Vagina (tissue), 2 donors: Measurements from ENCODE around the gene ZBTB34. TPM values are rescaled to one million over a fixed set of nuclear protein-coding genes. Genes with fewer than 3 reads are reported as not detected.
A peak's percentile ranks its signal among the peaks of the same experiment; 100 is the strongest.

Source experiments
- DNase-seq, 2 donors: peaks; one replicate each; pipeline ENCODE4 v3.0.0-alpha.2; 2017; ENCODE audit errors: extremely low spot score in 2 of 2
- H3K27ac ChIP-seq: fragments of 200-600 bp; sonication (generic); one replicate; pipeline ENCODE4 v1.5.1; 2019
- H3K27me3 ChIP-seq: fragments of 200-600 bp; sonication (generic); one replicate; pipeline ENCODE4 v1.5.1; 2019
- H3K36me3 ChIP-seq, 2 donors: fragments of 200-600 bp; sonication (generic); one replicate each; pipeline ENCODE4 v1.5.1; 2017 to 2019
- H3K4me1 ChIP-seq: fragments of 200-600 bp; sonication (generic); one replicate; pipeline ENCODE4 v1.5.1; 2019
- H3K4me3 ChIP-seq, 2 donors: fragments of 200-600 bp; sonication (generic); 1 replicate in 1 of 2; 2 replicates in 1 of 2; pipeline ENCODE4 v1.5.1; 2016 to 2019
- H3K9me3 ChIP-seq: fragments of 200-600 bp; sonication (generic); one replicate; pipeline ENCODE4 v1.5.1; 2019
- POLR2A ChIP-seq, 2 donors: fragments of 450-650 bp; IDR thresholded peaks; one replicate each; pipeline ENCODE4 v1.6.1; 2017; ENCODE audit warnings: antibody characterized with exemption in 2 of 2, mild to moderate bottlenecking in 2 of 2, moderate library complexity in 2 of 2
- POLR2AphosphoS5 ChIP-seq, 2 donors: sonication (generic); formaldehyde crosslinking; IDR thresholded peaks; one replicate each; pipeline ENCODE4 v1.9.0; 2017; ENCODE audit warnings: antibody characterized with exemption in 2 of 2, mild to moderate bottlenecking in 2 of 2, low read depth in 1 of 2; ENCODE audit not compliant: insufficient read depth in 1 of 2
- intact Hi-C: fragments of 100-400 bp; cut with DNase I; formaldehyde crosslinking; loops from one replicate; pipeline ENCODE4 v1.15.1; 2023
- total RNA-seq: library from RNA; depleted of rRNA; stranded (reverse); fragments of >200 nt; gene quantifications from one replicate; pipeline ENCODE4 v1.2.3, GENCODE V29; 2016
- TF ChIP-seq, protein P1 (sequence below), 3 experiments: fragments of 450-650 bp in 2 of 3; fragments of 200-600 bp in 1 of 3; sonication (generic) in 1 of 3; IDR thresholded peaks; one replicate each; pipeline ENCODE4 v1.5.1; 2017 to 2019; ENCODE audit warnings: antibody characterized with exemption in 3 of 3, mild to moderate bottlenecking in 2 of 3, moderate library complexity in 2 of 3

Gene ZBTB34
- total RNA-seq, 1 donor from 2014 or later: 8.6 TPM

DNA sequence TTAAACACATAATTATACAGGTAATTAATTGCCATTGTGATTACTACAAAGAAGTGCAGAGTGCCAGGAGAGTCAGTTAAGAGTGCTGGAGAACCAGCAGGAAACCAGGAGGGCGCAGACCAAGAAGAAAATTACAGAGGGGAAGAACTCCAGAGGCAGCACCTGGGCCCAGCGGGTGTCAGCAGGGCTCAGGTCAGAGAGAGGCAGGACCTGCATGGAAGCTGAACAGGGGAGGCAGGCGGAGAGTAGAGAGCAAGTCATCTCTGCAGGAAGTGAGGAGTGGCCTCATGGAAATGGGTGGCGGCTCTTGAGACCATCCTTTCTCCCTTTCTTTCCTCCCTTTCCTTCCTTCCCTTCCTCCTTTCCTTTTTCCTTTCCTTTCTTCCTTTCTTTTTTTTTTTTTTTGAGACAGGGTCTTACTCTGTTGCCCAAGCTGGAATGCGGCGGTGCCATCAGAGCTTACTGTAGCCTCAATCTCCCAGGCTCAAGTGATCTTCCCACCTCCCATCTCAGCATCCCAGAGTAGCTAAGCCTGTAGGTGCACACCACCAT, 4.0 kb upstream of the ZBTB34 start:
- H3K27ac ChIP-seq: no peak overlapping the region
- no peaks in the 10 kb centered on the region for H3K27me3 ChIP-seq
- no peaks in the 10 kb centered on the region for H3K9me3 ChIP-seq
- no peaks in the 10 kb centered on the region for H3K36me3 ChIP-seq
- DNase-seq: peak in 1 of 2 donors; percentile 49
- H3K4me1 ChIP-seq: peaks cover 12% of the 10 kb centered on the region
- intact Hi-C loops: no loop called here
- H3K4me3 ChIP-seq: no peak overlapping the region
- TF ChIP-seq POLR2A (IDR thresholded peaks at IDR 0.05): no peak
- TF ChIP-seq, protein P1, sequence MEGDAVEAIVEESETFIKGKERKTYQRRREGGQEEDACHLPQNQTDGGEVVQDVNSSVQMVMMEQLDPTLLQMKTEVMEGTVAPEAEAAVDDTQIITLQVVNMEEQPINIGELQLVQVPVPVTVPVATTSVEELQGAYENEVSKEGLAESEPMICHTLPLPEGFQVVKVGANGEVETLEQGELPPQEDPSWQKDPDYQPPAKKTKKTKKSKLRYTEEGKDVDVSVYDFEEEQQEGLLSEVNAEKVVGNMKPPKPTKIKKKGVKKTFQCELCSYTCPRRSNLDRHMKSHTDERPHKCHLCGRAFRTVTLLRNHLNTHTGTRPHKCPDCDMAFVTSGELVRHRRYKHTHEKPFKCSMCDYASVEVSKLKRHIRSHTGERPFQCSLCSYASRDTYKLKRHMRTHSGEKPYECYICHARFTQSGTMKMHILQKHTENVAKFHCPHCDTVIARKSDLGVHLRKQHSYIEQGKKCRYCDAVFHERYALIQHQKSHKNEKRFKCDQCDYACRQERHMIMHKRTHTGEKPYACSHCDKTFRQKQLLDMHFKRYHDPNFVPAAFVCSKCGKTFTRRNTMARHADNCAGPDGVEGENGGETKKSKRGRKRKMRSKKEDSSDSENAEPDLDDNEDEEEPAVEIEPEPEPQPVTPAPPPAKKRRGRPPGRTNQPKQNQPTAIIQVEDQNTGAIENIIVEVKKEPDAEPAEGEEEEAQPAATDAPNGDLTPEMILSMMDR (IDR thresholded peaks at IDR 0.05): no peak
- no peak for TF ChIP-seq POLR2AphosphoS5 (IDR thresholded peaks at IDR 0.05; ENCODE audit: insufficient read depth in 1 of 2, low read depth in 1 of 2)

DNA sequence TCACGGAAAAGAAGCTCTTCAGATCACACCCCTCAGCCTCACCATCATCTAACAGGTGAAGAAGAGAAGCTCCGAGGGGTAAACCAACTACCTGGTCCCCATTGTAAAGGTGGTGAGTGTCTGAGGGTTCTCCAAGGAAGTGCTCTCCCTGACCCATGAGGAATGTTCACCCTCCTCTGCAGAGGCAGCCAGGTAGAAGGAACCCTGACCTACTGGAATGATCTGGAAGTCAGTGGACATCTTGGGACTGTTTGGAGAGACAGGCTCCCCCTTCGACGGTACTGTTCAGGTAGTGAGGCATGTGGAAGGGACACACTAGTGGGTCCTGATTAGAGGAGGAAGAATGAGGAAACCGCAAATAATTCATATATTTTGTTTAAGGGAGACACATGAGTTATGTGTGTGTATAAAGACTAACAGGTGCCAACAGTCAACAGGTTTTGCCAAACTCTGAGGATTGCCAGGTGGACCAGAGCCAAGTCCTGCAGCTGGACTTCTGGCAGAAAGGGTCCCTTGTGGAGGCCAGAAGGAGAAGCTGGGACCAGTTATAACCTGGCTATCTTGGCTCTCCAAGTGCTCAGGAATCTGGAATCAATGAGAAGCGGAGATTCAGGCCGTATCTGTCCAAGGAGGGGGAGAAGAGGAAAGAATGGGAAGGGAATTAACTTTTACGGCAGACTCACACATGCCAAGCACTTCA, 3.0 kb upstream of the ZBTB34 start:
- DNase-seq: peak in 1 of 2 donors; percentile 91

DNA sequence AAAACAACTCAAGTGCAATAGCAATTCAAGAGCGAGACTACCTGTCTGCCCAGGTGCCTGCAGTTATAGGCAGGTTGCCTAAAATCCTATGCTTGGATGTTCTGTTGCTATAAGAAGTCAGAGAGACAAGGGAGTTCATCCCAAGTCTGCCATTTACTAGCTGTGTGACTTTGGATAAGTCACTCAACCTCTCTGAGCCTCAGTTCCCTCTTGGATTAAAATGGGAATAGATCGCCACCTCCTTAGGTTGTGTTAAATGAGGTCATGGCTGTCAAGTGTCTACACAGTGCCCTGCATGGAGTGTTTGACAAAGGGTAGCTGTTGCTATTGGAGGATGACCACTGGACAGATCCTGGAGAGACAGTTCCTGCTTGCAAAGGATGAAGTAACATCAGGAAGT, 1.3 kb upstream of the ZBTB34 start:
- TF ChIP-seq POLR2A (IDR thresholded peaks at IDR 0.05) (no peak), POLR2AphosphoS5 (IDR thresholded peaks at IDR 0.05; ENCODE audit: insufficient read depth in 1 of 2, low read depth in 1 of 2) (no peak)
- TF ChIP-seq, protein P1 (IDR thresholded peaks at IDR 0.05): no peak
- H3K27me3 ChIP-seq: no peaks in the 10 kb centered on the region
- H3K4me3 ChIP-seq: no peak overlapping the region
- H3K27ac ChIP-seq: no peak overlapping the region
- DNase-seq: peak in 1 of 2 donors; percentile 37
- peaks cover 38% of the 10 kb centered on the region for H3K4me1 ChIP-seq
- no peaks in the 10 kb centered on the region for H3K9me3 ChIP-seq
- intact Hi-C loops: no loop called here
- no peaks in the 10 kb centered on the region for H3K36me3 ChIP-seq

More for the DNA sequence above, 3.0 kb upstream of the ZBTB34 start:
- intact Hi-C loops: no loop called here
- Histone ChIP-seq H3K9me3 (no peaks in the 10 kb centered on the region), H3K27me3 (no peaks in the 10 kb centered on the region), H3K4me3 (no peak overlapping the region), H3K4me1 (peaks cover 22% of the 10 kb centered on the region), H3K36me3 (no peaks in the 10 kb centered on the region), H3K27ac (no peak overlapping the region)
- TF ChIP-seq, protein P1 (IDR thresholded peaks at IDR 0.05): no peak
- TF ChIP-seq POLR2AphosphoS5 (IDR thresholded peaks at IDR 0.05; ENCODE audit: insufficient read depth in 1 of 2, low read depth in 1 of 2) (no peak), POLR2A (IDR thresholded peaks at IDR 0.05) (no peak)

DNA sequence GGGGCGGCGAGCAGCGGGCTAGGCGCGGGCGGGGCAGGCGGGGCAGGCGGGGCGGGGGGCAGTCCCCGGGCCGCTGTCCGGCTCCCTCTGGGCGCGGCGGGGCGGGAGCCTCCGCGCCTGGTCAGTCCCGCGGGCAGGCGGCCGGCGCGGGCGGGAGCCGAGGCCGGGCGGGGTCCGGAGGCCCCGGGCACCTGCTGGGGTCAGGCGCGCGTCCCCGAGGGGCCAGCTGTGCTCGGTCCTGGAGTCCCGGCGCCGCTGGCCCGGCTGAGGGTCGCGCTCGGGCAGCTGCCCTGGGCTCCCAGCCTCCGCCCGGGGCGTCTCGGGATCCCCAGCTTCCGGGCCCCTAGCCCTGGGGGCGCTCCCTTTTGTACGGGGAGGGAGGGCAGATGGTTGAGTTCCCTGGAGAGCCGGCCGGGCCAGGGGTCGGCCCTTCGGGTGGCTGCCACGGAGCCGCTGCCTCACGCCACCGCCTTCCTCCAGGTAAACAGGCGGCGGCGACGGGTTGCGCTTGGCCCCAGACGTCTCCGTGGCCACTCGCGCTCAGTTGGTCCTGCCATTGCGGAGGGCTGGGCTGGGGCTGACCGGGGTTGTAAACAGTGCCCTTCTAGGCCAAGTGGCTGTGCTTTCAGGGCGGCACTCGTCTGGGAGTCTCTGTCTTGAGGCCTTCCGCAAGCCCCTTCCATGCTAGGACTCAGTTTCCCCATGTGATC, 473 bp downstream of the ZBTB34 start:
- H3K27ac ChIP-seq: peak overlapping the region; percentile 88
- peak overlapping the region; percentile 91 to 92 for H3K4me3 ChIP-seq
- H3K9me3 ChIP-seq: no peaks in the 10 kb centered on the region
- peaks cover 0 to 5% of the 10 kb centered on the region in 2 donors for H3K36me3 ChIP-seq
- H3K27me3 ChIP-seq: no peaks in the 10 kb centered on the region
- intact Hi-C loops: no loop called here
- TF ChIP-seq, protein P1 (IDR thresholded peaks at IDR 0.05): no peak
- TF ChIP-seq POLR2A (IDR thresholded peaks at IDR 0.05) (no peak), POLR2AphosphoS5 (IDR thresholded peaks at IDR 0.05; ENCODE audit: insufficient read depth in 1 of 2, low read depth in 1 of 2) (no peak)
- peaks cover 38% of the 10 kb centered on the region for H3K4me1 ChIP-seq
- no peak for DNase-seq
